ENCODE measurements around the gene ULK3. TPM values are rescaled to one million over a fixed set of nuclear protein-coding genes. Genes with fewer than 3 reads are reported as not detected.

The ULK3 gene
- total RNA-seq, 4 donors from 2014 or later: 53.3 to 113 (median 60.9) TPM

DNA sequence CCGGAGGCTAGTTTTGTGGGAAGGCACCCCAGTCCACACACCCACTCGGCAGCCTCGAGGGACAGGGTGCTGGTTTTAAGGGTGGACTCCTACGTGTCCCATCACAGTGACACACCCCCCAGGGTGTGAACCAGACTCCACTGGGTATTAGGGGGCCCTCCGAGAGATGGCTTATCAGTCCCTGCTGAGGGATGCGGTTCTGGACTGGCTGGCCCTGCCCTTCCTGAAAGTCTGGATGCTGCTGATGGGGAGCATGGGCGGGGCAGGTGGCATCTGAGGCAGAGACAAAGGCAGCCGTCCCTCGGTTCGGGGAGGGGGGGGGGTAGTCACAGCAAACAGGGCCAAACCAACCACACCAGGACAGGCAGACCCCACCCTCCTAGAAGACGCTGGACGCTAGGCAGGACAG lies 939 bp upstream of the ULK3 start:
- H3K27ac ChIP-seq: peak overlapping the region; percentile 93 to 98 (median 96)
- DNase-seq: no peak
- 33 to 44% methylated on average over 6 to 8 of the region's 12 CpGs for WGBS, 2 donors
- H3K36me3 ChIP-seq: peaks cover 8 to 82% (median 10%) of the 10 kb centered on the region in 3 donors
- H3K27me3 ChIP-seq: no peaks in the 10 kb centered on the region
- TF ChIP-seq POLR2A (IDR thresholded peaks at IDR 0.05) (no peak), CTCF (IDR thresholded peaks at IDR 0.05) (no peak)
- intact Hi-C loops (cut with DNase I): no loop called here
- H3K9me3 ChIP-seq: no peaks in the 10 kb centered on the region
- H3K4me3 ChIP-seq: peak overlapping the region in 3 of 4 donors; percentile 78 to 98 (median 91)
- peaks cover 19 to 68% (median 27%) of the 10 kb centered on the region in 3 donors for H3K4me1 ChIP-seq

DNA sequence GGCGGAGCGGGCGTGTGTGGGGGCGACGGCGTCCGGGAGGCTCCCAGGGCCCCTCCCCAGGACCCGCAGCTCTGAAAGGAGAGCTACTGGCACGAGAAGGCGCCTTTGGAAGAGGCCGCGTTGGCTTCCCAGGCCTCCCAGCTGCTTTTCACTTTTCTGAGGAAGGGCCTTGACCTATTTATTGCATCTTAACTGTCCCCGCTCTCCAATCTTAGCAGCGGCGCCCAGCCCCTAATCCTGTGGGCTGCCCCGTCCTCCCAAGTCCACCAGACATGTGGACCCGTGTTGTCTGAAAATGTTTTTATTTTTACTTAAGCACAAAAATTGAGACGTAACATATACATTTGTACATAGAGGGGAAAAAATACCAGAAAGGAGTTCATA lies 481 bp upstream of the ULK3 start:
- Histone ChIP-seq H3K9me3 (no peaks in the 10 kb centered on the region), H3K4me3 (peak overlapping the region; percentile 78 to 98 (median 92)), H3K27me3 (no peaks in the 10 kb centered on the region), H3K4me1 (peaks cover 19 to 68% (median 27%) of the 10 kb centered on the region in 3 donors), H3K36me3 (peaks cover 7 to 82% (median 14%) of the 10 kb centered on the region in 3 donors), H3K27ac (peak overlapping the region; percentile 93 to 98 (median 96))
- 22 to 25% methylated on average over 8 to 17 of the region's 18 CpGs for whole genome bisulfite sequencing, 2 donors
- no peak for DNase-seq
- TF ChIP-seq CTCF (IDR thresholded peaks at IDR 0.05) (peak in 2 of 6 experiments; percentile 3 to 4), POLR2A (IDR thresholded peaks at IDR 0.05) (no peak)
- intact Hi-C loops (cut with DNase I): no loop called here

DNA sequence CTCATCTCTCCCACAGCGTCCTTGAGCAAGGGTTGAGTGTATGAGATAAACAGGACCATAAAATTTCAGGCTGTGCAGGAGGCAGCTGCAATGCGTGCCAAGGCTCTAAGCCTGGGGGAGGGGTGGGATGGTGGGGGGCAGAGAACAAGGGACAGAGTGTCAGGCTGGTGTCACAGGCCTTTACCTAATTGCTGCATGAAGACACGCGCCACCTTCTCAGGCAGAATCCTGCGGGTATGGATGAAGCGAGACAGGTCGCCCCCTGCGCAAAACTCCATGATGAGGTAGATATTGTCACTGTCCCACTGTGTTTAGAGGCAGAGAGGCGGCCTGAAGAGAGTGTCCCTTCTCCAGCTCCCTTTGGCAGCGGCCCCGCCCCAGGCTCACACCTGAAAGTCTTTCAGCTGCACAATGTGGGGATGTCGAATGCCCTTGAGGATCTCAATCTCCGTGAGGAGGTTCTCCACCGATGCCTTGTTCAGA lies 1.0 kb downstream of the ULK3 start:
- intact Hi-C loops (cut with DNase I): no loop called here
- H3K36me3 ChIP-seq: peaks cover 6 to 82% (median 16%) of the 10 kb centered on the region in 3 donors
- DNase-seq: no peak
- H3K4me3 ChIP-seq: peak overlapping the region; percentile 78 to 98 (median 92)
- no peaks in the 10 kb centered on the region for H3K27me3 ChIP-seq
- H3K27ac ChIP-seq: peak overlapping the region; percentile 93 to 98 (median 96)
- WGBS, 2 donors: 77 to 81% methylated on average over 10 to 11 of the region's 14 CpGs
- H3K9me3 ChIP-seq: no peaks in the 10 kb centered on the region
- TF ChIP-seq POLR2A (IDR thresholded peaks at IDR 0.05): no peak
- TF ChIP-seq CTCF (IDR thresholded peaks at IDR 0.05): no peak
- peaks cover 19 to 55% (median 27%) of the 10 kb centered on the region in 3 donors for H3K4me1 ChIP-seq

GRCh38 chr15:74840851-74841775 lies 1.8 kb downstream of the ULK3 start:
- 87 to 96% methylated on average over 6 to 8 of the region's 9 CpGs for WGBS, 2 donors
- intact Hi-C loops (cut with DNase I): no loop called here
- H3K27me3 ChIP-seq: no peaks in the 10 kb centered on the region
- H3K36me3 ChIP-seq: peaks cover 10 to 83% (median 25%) of the 10 kb centered on the region in 3 donors
- H3K9me3 ChIP-seq: no peaks in the 10 kb centered on the region
- no peak for DNase-seq
- no peak for TF ChIP-seq POLR2A (IDR thresholded peaks at IDR 0.05)
- TF ChIP-seq CTCF (IDR thresholded peaks at IDR 0.05): no peak
- H3K27ac ChIP-seq: peak overlapping the region in 2 of 4 donors; percentile 97 to 98
- peaks cover 19 to 55% (median 27%) of the 10 kb centered on the region in 3 donors for H3K4me1 ChIP-seq
- peak overlapping the region in 2 of 4 donors; percentile 91 to 98 for H3K4me3 ChIP-seq

All from esophagus squamous epithelium (tissue), 5 donors.